DMS153 (cell line): Measurements from ENCODE around the gene ZBTB43.

ENCODE experiments used
- DNase-seq: peaks from one replicate; lab custom pipeline; 2025; lab: John Stamatoyannopoulos, UW

ZBTB43 gene

GRCh38 chr9:126830827-126831226 lies 26.0 kb downstream of the ZBTB43 start:
- DNase-seq, result no peak

- DNase-seq, result no peak
These were observed 27.6 kb downstream of the ZBTB43 start for GRCh38 chr9:126832440-126832839.

- DNase-seq, result no peak
These were observed 28.2 kb downstream of the ZBTB43 start for GRCh38 chr9:126833020-126833419.

- no peak for DNase-seq
These were observed 29.0 kb downstream of the ZBTB43 start for GRCh38 chr9:126833710-126834345.

GRCh38 chr9:126834672-126835071 lies 29.8 kb downstream of the ZBTB43 start:
- DNase-seq, result no peak

- DNase-seq, result no peak
These were observed 31.4 kb downstream of the ZBTB43 start for GRCh38 chr9:126836216-126836615.

GRCh38 chr9:126838055-126838811 lies 33.4 kb downstream of the ZBTB43 start:
- no peak for DNase-seq

GRCh38 chr9:126838895-126839294 lies 34.1 kb downstream of the ZBTB43 start:
- no peak for DNase-seq

- no peak for DNase-seq
These were observed 34.5 kb downstream of the ZBTB43 start for GRCh38 chr9:126839301-126839700.

- DNase-seq, result no peak
These were observed 37.5 kb downstream of the ZBTB43 start for GRCh38 chr9:126842220-126842842.

GRCh38 chr9:126842977-126843799 lies 38.3 kb downstream of the ZBTB43 start:
- DNase-seq, result no peak

- DNase-seq, result no peak
These were observed 39.2 kb downstream of the ZBTB43 start for GRCh38 chr9:126844085-126844484.

GRCh38 chr9:126847051-126847450 lies 42.2 kb downstream of the ZBTB43 start:
- DNase-seq, result no peak

- no peak for DNase-seq
These were observed 44.9 kb downstream of the ZBTB43 start for GRCh38 chr9:126849591-126850225.

GRCh38 chr9:126851286-126851880 lies 46.5 kb downstream of the ZBTB43 start:
- DNase-seq, result no peak

- no peak for DNase-seq
These were observed 47.3 kb downstream of the ZBTB43 start for GRCh38 chr9:126852086-126852688.

GRCh38 chr9:126853667-126854066 lies 48.8 kb downstream of the ZBTB43 start:
- DNase-seq, result no peak

- no peak for DNase-seq
These were observed 49.9 kb downstream of the ZBTB43 start for GRCh38 chr9:126854734-126855133.

- DNase-seq, result no peak
These were observed 51.6 kb downstream of the ZBTB43 start for GRCh38 chr9:126856326-126856877.

- DNase-seq, result no peak
These were observed 52.6 kb downstream of the ZBTB43 start for GRCh38 chr9:126857261-126857960.
